ENCODE results near the gene IKZF5.

Gene IKZF5

DNA sequence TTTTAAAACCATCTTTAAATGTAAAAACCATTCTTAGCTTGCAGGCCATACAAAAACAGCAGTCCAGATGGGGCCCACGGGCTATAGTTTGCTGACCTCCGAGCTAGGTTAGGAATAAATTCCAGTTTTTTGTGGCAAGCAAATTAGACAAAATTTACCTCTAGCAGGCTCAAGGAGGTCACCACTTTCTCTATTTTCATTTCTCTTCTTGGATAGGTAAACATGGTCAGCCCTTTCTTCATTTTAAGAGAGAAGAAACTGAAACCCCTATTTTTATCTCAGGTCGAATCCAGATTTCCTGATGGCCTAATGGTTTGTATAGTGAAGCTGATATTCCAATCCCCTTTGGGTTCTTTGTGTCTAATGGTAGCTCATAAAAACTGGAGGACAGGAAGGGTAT lies 10.7 kb downstream of the IKZF5 start:
- Histone ChIP-seq H3K36me3 (ENCODE audit: control insufficient read depth, insufficient read depth, low read length) (peaks cover 4% of the 10 kb centered on the region), H3K27me3 (replicated peaks; ENCODE audit: control insufficient read depth, insufficient read depth, low read length) (no peaks in the 10 kb centered on the region), H3K4me3 (replicated peaks; ENCODE audit: low read depth, low read length) (peak overlapping the region; percentile 29)
- no peak for DNase-seq (ENCODE audit: extremely low read depth, insufficient read length)
- TF ChIP-seq, protein P1, sequence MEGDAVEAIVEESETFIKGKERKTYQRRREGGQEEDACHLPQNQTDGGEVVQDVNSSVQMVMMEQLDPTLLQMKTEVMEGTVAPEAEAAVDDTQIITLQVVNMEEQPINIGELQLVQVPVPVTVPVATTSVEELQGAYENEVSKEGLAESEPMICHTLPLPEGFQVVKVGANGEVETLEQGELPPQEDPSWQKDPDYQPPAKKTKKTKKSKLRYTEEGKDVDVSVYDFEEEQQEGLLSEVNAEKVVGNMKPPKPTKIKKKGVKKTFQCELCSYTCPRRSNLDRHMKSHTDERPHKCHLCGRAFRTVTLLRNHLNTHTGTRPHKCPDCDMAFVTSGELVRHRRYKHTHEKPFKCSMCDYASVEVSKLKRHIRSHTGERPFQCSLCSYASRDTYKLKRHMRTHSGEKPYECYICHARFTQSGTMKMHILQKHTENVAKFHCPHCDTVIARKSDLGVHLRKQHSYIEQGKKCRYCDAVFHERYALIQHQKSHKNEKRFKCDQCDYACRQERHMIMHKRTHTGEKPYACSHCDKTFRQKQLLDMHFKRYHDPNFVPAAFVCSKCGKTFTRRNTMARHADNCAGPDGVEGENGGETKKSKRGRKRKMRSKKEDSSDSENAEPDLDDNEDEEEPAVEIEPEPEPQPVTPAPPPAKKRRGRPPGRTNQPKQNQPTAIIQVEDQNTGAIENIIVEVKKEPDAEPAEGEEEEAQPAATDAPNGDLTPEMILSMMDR (IDR thresholded peaks at IDR 0.05; ENCODE audit: insufficient read depth, low read length, poor library complexity, severe bottlenecking): no peak

DNA sequence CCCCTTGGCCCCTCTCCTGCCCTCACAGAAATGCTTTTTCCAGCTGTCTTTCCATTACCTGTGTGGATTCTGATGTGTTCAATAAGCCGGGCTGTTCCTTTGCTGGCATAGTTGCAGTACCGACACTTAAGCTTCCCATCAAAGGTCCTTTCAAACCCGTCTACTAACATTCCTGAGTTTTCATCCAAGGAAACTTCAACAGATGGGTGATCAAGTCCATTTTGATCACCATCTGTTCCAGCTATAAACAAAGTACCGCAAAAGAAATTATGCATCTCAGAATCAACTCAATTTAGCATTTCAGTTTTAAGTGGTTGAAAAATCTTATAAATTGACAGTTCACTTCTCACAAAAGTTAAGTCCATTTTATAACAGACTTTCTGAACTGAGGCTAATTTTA lies 12.7 kb downstream of the IKZF5 start:
- Histone ChIP-seq H3K36me3 (ENCODE audit: control insufficient read depth, insufficient read depth, low read length) (peaks cover 4% of the 10 kb centered on the region), H3K4me3 (replicated peaks; ENCODE audit: low read depth, low read length) (no peak overlapping the region), H3K27me3 (replicated peaks; ENCODE audit: control insufficient read depth, insufficient read depth, low read length) (no peaks in the 10 kb centered on the region)
- DNase-seq (ENCODE audit: extremely low read depth, insufficient read length): no peak
- TF ChIP-seq, protein P1 (IDR thresholded peaks at IDR 0.05; ENCODE audit: insufficient read depth, low read length, poor library complexity, severe bottlenecking): no peak

DNA sequence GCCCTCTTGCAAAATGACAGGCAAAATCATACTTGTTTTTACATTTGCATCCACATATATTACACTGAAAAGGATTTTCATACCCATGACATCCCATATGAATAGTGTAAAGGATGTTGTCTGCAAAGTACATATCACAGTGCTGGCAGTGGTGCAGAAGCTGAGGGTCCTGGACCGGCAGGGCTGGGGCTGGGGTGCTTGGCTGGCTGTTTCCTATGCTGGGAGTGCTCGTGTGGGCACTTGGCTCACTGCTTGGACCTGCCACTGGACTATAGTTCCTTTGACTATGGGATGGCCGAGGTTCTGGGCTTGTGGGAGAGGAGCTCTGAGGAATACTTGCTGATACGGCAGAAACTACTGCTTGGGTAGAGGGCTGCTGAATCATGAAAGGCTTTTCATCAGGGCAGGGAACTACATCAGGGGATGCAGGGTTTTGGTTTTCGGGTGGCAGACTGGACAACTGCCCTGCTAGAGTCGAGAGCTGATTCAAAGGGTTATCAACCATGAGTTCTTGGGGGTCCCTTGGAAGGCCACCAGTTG lies 14.7 kb downstream of the IKZF5 start:
- peaks cover 4% of the 10 kb centered on the region for H3K36me3 ChIP-seq (ENCODE audit: control insufficient read depth, insufficient read depth, low read length)
- DNase-seq (ENCODE audit: extremely low read depth, insufficient read length): no peak
- no peak overlapping the region for H3K4me3 ChIP-seq (replicated peaks; ENCODE audit: low read depth, low read length)
- TF ChIP-seq, protein P1 (IDR thresholded peaks at IDR 0.05; ENCODE audit: insufficient read depth, low read length, poor library complexity, severe bottlenecking): no peak
- no peaks in the 10 kb centered on the region for H3K27me3 ChIP-seq (replicated peaks; ENCODE audit: control insufficient read depth, insufficient read depth, low read length)

DNA sequence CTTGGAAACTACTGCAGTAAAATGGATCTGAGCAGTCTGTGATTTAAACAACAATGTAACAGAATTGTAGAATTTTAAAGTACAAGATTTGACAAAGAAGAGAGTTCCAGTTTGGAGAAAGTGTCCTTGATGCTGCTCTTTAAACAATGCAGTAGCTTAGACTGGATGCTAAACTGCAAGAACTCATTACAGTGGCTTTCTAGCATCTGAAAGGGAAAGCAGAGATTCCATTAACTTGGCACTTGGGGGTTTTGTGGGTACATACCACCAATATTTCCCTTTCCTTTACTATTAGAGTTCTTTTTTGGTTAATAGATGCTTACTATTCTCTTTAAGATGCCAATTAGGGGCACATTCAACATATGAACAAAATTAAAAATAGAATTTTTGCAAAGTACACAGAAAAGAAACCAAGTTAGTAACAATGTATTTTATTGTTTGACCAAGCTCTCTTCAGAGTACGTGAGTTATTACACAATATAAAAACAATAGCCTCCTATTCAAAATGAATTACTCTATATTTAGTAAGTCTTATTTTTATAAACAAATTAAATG lies 16.5 kb downstream of the IKZF5 start:
- peaks cover 4% of the 10 kb centered on the region for H3K36me3 ChIP-seq (ENCODE audit: control insufficient read depth, insufficient read depth, low read length)
- DNase-seq (ENCODE audit: extremely low read depth, insufficient read length): no peak
- TF ChIP-seq, protein P1 (IDR thresholded peaks at IDR 0.05; ENCODE audit: insufficient read depth, low read length, poor library complexity, severe bottlenecking): no peak
- H3K27me3 ChIP-seq (replicated peaks; ENCODE audit: control insufficient read depth, insufficient read depth, low read length): no peaks in the 10 kb centered on the region
- H3K4me3 ChIP-seq (replicated peaks; ENCODE audit: low read depth, low read length): no peak overlapping the region

DNA sequence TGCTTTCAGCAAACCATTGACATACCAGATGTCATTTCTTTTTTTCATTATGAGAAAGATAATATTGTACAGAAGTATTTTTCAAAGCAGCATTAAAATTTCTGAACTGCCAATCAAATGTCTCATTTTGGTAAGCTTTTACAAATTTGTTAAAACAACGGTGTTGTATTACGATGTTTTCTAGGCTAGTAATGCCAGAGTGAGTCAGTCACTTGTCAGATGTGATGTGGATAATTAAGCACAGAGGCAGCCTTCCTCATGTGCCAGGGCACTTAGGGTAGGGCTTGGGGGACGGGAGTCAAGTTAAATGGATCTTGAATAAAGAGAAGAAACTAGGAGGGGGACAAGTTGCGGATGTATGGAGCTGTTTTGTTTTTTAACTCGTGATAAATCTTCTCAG lies 18.3 kb downstream of the IKZF5 start:
- no peak overlapping the region for H3K4me3 ChIP-seq (replicated peaks; ENCODE audit: low read depth, low read length)
- H3K36me3 ChIP-seq (ENCODE audit: control insufficient read depth, insufficient read depth, low read length): peaks cover 2% of the 10 kb centered on the region
- H3K27me3 ChIP-seq (replicated peaks; ENCODE audit: control insufficient read depth, insufficient read depth, low read length): no peaks in the 10 kb centered on the region
- DNase-seq (ENCODE audit: extremely low read depth, insufficient read length): no peak
- TF ChIP-seq, protein P1 (IDR thresholded peaks at IDR 0.05; ENCODE audit: insufficient read depth, low read length, poor library complexity, severe bottlenecking): no peak

DNA sequence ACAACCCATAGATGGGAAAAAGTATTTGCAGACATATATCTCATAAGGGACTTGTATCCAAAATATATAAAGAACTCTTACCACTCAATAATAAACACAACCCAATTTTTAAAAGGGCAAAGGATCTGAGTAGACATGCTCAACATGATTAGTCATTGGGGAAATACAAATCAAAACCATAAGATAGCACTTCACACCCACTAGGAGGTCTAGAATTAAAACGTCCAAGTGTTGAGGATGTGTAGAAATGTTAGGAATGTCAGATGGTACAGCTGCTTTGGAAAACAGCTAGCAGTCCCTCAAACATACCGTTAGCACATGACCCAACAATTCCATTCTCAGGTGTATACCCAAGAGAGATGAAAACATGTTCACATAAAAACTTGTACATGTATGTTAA lies 20.1 kb downstream of the IKZF5 start:
- H3K36me3 ChIP-seq (ENCODE audit: control insufficient read depth, insufficient read depth, low read length): no peaks in the 10 kb centered on the region; the same call in 1 of the 2 replicates
- H3K4me3 ChIP-seq (replicated peaks; ENCODE audit: low read depth, low read length): no peak overlapping the region
- no peaks in the 10 kb centered on the region for H3K27me3 ChIP-seq (replicated peaks; ENCODE audit: control insufficient read depth, insufficient read depth, low read length)
- TF ChIP-seq, protein P1 (IDR thresholded peaks at IDR 0.05; ENCODE audit: insufficient read depth, low read length, poor library complexity, severe bottlenecking): no peak
- no peak for DNase-seq (ENCODE audit: extremely low read depth, insufficient read length)

All from GM06990 (cell line).